Activated CD8-positive, alpha-beta T cell treated with anti-CD3 and anti-CD28 coated beads for 36 hours (primary cell): ENCODE measurements around the gene FRY. TPM values are rescaled to one million over a fixed set of nuclear protein-coding genes. Genes with fewer than 3 reads are reported as not detected.
"Not testable (repeated sequence)": the region's sequence is repeated elsewhere in the genome, so short reads cannot be mapped to it uniquely, and the experiment has no call there.

ENCODE experiments used
- ATAC-seq: fragments of 200-7000 bp; cut with Tn5 transposase; one replicate; pipeline ENCODE4 v1.10.0; 2021; ENCODE audit warnings: mild to moderate bottlenecking, moderate library complexity
- CTCF ChIA-PET: fragments of 350-600 bp; sonication (Branson Sonifier 250); formaldehyde crosslinking; loops from one replicate; lab custom pipeline; 2021; ENCODE audit warnings: antibody characterized with exemption; lab: Charles Lee
- POLR2A ChIA-PET: fragments of 350-600 bp; sonication (Branson Sonifier 250); formaldehyde crosslinking; loops from one replicate; lab custom pipeline; 2021; ENCODE audit warnings: antibody characterized with exemption; lab: Charles Lee
- DNase-seq: peaks from one replicate; pipeline ENCODE4 v3.0.0-alpha.2; 2020
- H3K27ac Mint-ChIP-seq: one replicate; pipeline ENCODE4 v1.8.0; 2021; ENCODE audit warnings: mild to moderate bottlenecking, mixed read lengths
- H3K27me3 Mint-ChIP-seq: one replicate; pipeline ENCODE4 v1.8.0; 2021; ENCODE audit warnings: mixed read lengths
- H3K36me3 Mint-ChIP-seq: one replicate; pipeline ENCODE4 v1.8.0; 2021; ENCODE audit warnings: low read depth, mixed read lengths
- H3K4me1 Mint-ChIP-seq: one replicate; pipeline ENCODE4 v1.8.0; 2021; ENCODE audit warnings: low read depth, mixed read lengths
- H3K4me3 Mint-ChIP-seq: one replicate; pipeline ENCODE4 v1.8.0; 2021; ENCODE audit warnings: mild to moderate bottlenecking, moderate library complexity, mixed read lengths
- H3K9me3 Mint-ChIP-seq: one replicate; pipeline ENCODE4 v1.8.0; 2021; ENCODE audit warnings: mixed read lengths
- intact Hi-C: fragments of 100-400 bp; cut with micrococcal nuclease; formaldehyde crosslinking; loops from one replicate; pipeline ENCODE4 v1.10.0; 2022
- total RNA-seq, 2 experiments: library from RNA; stranded (reverse); gene quantifications; one replicate each; pipeline ENCODE4 v1.2.3, GENCODE V29; 2021
- TF ChIP-seq, protein P1 (sequence below): fragments of 200-600 bp; IDR thresholded peaks from one replicate; pipeline ENCODE4 v1.8.0; 2022; ENCODE audit warnings: antibody characterized with exemption, mild to moderate bottlenecking

Gene FRY
- total RNA-seq, 2 experiments from 2014 or later, result 0.58 to 0.68 TPM

GRCh38 chr13:31998131-31998530, 33.4 kb upstream of the FRY start:
- intact Hi-C loops, result no loop called here
- DNase-seq (no peak), ATAC-seq (no peak)
- no peak overlapping the region for H3K4me3 Mint-ChIP-seq
- H3K36me3 Mint-ChIP-seq, result no peaks in the 10 kb centered on the region
- H3K27ac Mint-ChIP-seq, result no peak overlapping the region
- ChIA-PET POLR2A (no interaction called here), CTCF (no interaction called here)
- H3K4me1 Mint-ChIP-seq, result no peaks in the 10 kb centered on the region
- TF ChIP-seq, protein P1, sequence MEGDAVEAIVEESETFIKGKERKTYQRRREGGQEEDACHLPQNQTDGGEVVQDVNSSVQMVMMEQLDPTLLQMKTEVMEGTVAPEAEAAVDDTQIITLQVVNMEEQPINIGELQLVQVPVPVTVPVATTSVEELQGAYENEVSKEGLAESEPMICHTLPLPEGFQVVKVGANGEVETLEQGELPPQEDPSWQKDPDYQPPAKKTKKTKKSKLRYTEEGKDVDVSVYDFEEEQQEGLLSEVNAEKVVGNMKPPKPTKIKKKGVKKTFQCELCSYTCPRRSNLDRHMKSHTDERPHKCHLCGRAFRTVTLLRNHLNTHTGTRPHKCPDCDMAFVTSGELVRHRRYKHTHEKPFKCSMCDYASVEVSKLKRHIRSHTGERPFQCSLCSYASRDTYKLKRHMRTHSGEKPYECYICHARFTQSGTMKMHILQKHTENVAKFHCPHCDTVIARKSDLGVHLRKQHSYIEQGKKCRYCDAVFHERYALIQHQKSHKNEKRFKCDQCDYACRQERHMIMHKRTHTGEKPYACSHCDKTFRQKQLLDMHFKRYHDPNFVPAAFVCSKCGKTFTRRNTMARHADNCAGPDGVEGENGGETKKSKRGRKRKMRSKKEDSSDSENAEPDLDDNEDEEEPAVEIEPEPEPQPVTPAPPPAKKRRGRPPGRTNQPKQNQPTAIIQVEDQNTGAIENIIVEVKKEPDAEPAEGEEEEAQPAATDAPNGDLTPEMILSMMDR, result no peak
- no peaks in the 10 kb centered on the region for H3K27me3 Mint-ChIP-seq
- peaks cover 2% of the 10 kb centered on the region for H3K9me3 Mint-ChIP-seq

GRCh38 chr13:32000754-32001153, 30.8 kb upstream of the FRY start:
- H3K27ac Mint-ChIP-seq, DNase-seq, H3K4me1 Mint-ChIP-seq, H3K36me3 Mint-ChIP-seq, H3K4me3 Mint-ChIP-seq, H3K27me3 Mint-ChIP-seq, ATAC-seq, POLR2A ChIA-PET, H3K9me3 Mint-ChIP-seq, intact Hi-C loops: not testable (repeated sequence)
- CTCF ChIA-PET, result interaction anchor here (1.5 kb wide), 1 partner anchor 91 kb away, joined by 4 read pairs; no protein-coding TSS in a partner anchor

DNA sequence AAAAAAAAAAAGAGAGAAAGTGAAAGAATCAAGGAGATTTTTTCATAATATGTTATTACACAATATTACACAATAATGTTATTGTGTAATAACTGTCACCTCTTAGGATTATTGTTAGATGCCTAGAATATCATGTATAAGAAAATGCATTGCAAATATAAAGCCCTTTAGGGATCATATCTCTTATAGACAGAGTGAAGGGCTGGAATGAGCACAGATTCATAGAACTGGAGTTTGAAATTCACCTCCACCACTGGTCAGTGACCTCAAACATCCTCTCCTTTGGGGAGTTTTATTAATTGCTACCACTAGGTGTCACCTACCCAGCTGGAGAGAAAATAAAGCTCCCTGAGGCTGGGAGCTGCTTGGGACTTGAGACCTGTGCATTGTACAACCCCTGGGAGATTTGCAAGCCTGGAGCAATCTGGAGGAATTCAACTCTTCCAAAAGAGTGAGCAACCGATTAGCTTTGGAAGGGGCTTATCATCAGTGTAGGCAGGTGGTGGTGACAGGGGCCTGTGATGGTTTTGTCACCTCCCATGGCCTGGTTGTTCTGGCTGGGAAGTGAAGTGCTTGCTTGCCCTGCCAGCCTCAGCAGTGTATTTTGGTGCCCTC, 30.3 kb upstream of the FRY start:
- H3K9me3 Mint-ChIP-seq, result no peaks in the 10 kb centered on the region
- ChIA-PET POLR2A (interaction anchor here (0.6 kb wide), 1 partner anchor 158 kb away, joined by 3 read pairs; no protein-coding TSS in a partner anchor), CTCF (interaction anchor here (0.6 to 1.5 kb wide), 3 partner anchors 15 to 172 kb away, joined by 3 to 4 read pairs (median 3); no protein-coding TSS in a partner anchor)
- no peaks in the 10 kb centered on the region for H3K36me3 Mint-ChIP-seq
- ATAC-seq (peak; percentile 61), DNase-seq (peak; percentile 3)
- H3K4me1 Mint-ChIP-seq, result no peaks in the 10 kb centered on the region
- no peak overlapping the region for H3K27ac Mint-ChIP-seq
- no peaks in the 10 kb centered on the region for H3K27me3 Mint-ChIP-seq
- H3K4me3 Mint-ChIP-seq, result no peak overlapping the region
- intact Hi-C loops, result no loop called here
- TF ChIP-seq, protein P1, result peak; percentile 68

- CTCF ChIA-PET, result interaction anchor here (0.6 to 1.5 kb wide), 3 partner anchors 14 to 173 kb away, joined by 3 to 4 read pairs (median 3); no protein-coding TSS in a partner anchor
- H3K9me3 Mint-ChIP-seq, result no peaks in the 10 kb centered on the region
- no peaks in the 10 kb centered on the region for H3K27me3 Mint-ChIP-seq
- H3K27ac Mint-ChIP-seq, result no peak overlapping the region
- no peaks in the 10 kb centered on the region for H3K36me3 Mint-ChIP-seq
- intact Hi-C loops, result no loop called here
- POLR2A ChIA-PET, result interaction anchor here (0.6 kb wide), 1 partner anchor 157 kb away, joined by 3 read pairs; no protein-coding TSS in a partner anchor
- ATAC-seq, result no peak
- H3K4me1 Mint-ChIP-seq, result no peaks in the 10 kb centered on the region
- no peak overlapping the region for H3K4me3 Mint-ChIP-seq
- TF ChIP-seq, protein P1, result no peak
- DNase-seq, result no peak
These were observed 29.8 kb upstream of the FRY start for GRCh38 chr13:32001769-32002168.

DNA sequence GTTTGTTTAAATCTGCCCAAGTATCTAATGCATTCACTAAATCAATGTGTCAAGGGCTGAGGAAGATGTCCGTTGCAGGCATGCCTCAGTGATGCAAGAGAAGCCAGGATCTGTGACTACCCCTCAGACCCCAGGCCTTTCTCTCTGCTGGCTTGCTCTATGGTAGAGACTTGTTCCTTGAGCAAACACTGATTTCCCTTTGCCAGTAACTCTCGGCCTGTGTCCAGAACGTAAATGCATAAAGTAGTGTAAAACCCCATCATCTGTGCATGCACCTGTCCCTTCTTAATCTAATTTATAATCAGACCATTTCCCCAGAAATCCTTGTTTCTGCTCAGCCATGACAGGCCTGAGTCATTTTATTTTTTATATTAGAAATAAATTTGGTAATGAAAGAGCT, 28.7 kb upstream of the FRY start:
- no peaks in the 10 kb centered on the region for H3K9me3 Mint-ChIP-seq
- H3K27ac Mint-ChIP-seq, result no peak overlapping the region
- H3K27me3 Mint-ChIP-seq, result no peaks in the 10 kb centered on the region
- ATAC-seq (no peak), DNase-seq (no peak)
- H3K4me1 Mint-ChIP-seq, result no peaks in the 10 kb centered on the region
- intact Hi-C loops, result no loop called here
- no peaks in the 10 kb centered on the region for H3K36me3 Mint-ChIP-seq
- ChIA-PET CTCF (interaction anchor here (0.6 kb wide), 1 partner anchor 667 kb away, joined by 3 read pairs; no protein-coding TSS in a partner anchor), POLR2A (no interaction called here)
- H3K4me3 Mint-ChIP-seq, result no peak overlapping the region
- TF ChIP-seq, protein P1, result no peak
